Measurements from ENCODE around the gene C1orf167. TPM values are rescaled to one million over a fixed set of nuclear protein-coding genes. Genes with fewer than 3 reads are reported as not detected.

The C1orf167 gene
- total and polyA plus RNA-seq, 2 of the 8 experiments (the other 6 are each of a cell fraction or from before 2014, with no cell fraction given) = 0.70 to 1.3 TPM

DNA sequence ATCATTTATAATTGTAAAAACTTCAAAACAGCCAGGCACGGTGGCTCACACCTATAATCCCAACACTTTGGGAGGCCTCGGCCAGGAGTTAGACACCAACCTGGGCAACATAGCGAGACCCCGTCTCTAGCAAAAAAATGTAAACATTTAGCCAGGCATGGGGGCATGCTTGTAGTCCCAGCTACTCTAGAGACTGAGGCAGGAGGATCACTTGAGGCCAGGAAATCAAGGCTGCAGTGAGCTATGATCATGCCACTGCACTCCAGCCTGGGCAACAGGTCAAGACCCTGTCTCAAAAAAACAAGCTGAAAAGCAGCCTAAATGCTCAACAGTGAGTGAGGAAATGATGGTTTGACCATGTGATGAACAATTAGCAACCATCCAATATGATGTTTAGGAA lies 7.3 kb downstream of the C1orf167 start:
- no peak overlapping the region for H4K5ac ChIP-seq (ENCODE audit: insufficient read length, low read depth, low read length)
- H2BK5ac ChIP-seq (ENCODE audit: low read depth, low read length) = no peak overlapping the region
- no peaks in the 10 kb centered on the region for H3K4me1 ChIP-seq (replicated peaks in 1 of 4; ENCODE audit: control insufficient read depth in 3 of 4, insufficient read depth in 4 of 4, low read length in 3 of 4)
- no peaks in the 10 kb centered on the region for H3K9me3 ChIP-seq (ENCODE audit: insufficient read depth in 2 of 2, low read depth in 1 of 2, low read length in 1 of 2)
- H3K4me3 ChIP-seq (ENCODE audit: extremely low read depth in 1 of 4, insufficient read depth in 2 of 4, low read depth in 3 of 4, low read length in 4 of 4) = no peak overlapping the region
- H3K79me1 ChIP-seq (ENCODE audit: low read depth, low read length) = no peaks in the 10 kb centered on the region
- H3K14ac ChIP-seq (ENCODE audit: insufficient read length) = no peak overlapping the region
- H2BK12ac ChIP-seq (ENCODE audit: low read depth, low read length) = no peak overlapping the region
- TF ChIP-seq ASH2L (IDR thresholded peaks at IDR 0.05; ENCODE audit: low read length) (no peak), CTBP2 (IDR thresholded peaks at IDR 0.05; ENCODE audit: borderline replicate concordance, insufficient read depth, insufficient read length, low read length) (no peak)
- H3K18ac ChIP-seq (ENCODE audit: extremely low read depth, low read length) = no peak overlapping the region
- no peaks in the 10 kb centered on the region for H4K20me1 ChIP-seq (replicated peaks in 1 of 2; ENCODE audit: control insufficient read depth in 1 of 2, insufficient read depth in 2 of 2, low read length in 2 of 2)
- peaks cover 0 to 5% (median 0%) of the 10 kb centered on the region in 4 experiments; a peak in 4 of 7 replicates for H3K27me3 ChIP-seq (replicated peaks in 1 of 4; ENCODE audit: control insufficient read depth in 3 of 4, extremely low read depth in 1 of 4, insufficient read depth in 3 of 4, low read length in 3 of 4)
- H3K36me3 ChIP-seq (ENCODE audit: control insufficient read depth in 2 of 4, insufficient read depth in 4 of 4, low read length in 3 of 4) = no peaks in the 10 kb centered on the region
- H2AFZ ChIP-seq (ENCODE audit: low read length) = no peak overlapping the region
- no peak overlapping the region for H4K91ac ChIP-seq (replicated peaks; ENCODE audit: insufficient read length, low read length)
- H3K4ac ChIP-seq (replicated peaks; ENCODE audit: insufficient read length, low read depth, low read length) = no peak overlapping the region
- WGBS, 2 experiments (ENCODE audit: extremely low coverage in 1 of 2, insufficient coverage in 1 of 2, insufficient read length in 1 of 2, insufficient replicate concordance in 2 of 2, low coverage in 1 of 2, low lambda C conversion rate in 2 of 2, missing lambda C conversion rate in 1 of 2) = 91% methylated on average over 4 of the region's 4 CpGs; no CpG with 5 or more reads in 1 of the 2 experiments
- H3K23ac ChIP-seq (ENCODE audit: insufficient read length) = no peak overlapping the region
- H3K23me2 ChIP-seq (ENCODE audit: low read depth, low read length) = no peaks in the 10 kb centered on the region
- no peak overlapping the region for H3K4me2 ChIP-seq (ENCODE audit: insufficient read depth in 1 of 2, low read depth in 2 of 2, low read length in 2 of 2)
- no peak overlapping the region for H3K56ac ChIP-seq (replicated peaks; ENCODE audit: insufficient read length, low read depth, low read length)
- no peak overlapping the region for H2BK20ac ChIP-seq (ENCODE audit: low read length)
- no peak for DNase-seq (ENCODE audit: low read depth in 1 of 2, low spot score in 2 of 2)
- H4K8ac ChIP-seq (ENCODE audit: extremely low read depth, insufficient read depth, low read length) = no peak overlapping the region
- no peak overlapping the region for H2BK120ac ChIP-seq (replicated peaks; ENCODE audit: low read depth, low read length)
- no peak overlapping the region for H3K27ac ChIP-seq (ENCODE audit: low read depth, low read length)
- CTCF ChIA-PET (ENCODE audit: partially characterized antibody) = interaction anchor here (0.7 to 1.3 kb wide), 4 partner anchors 11 to 594 kb away, joined by 3 to 4 read pairs (median 3); no protein-coding TSS in a partner anchor
- FAIRE-seq = no peak
- H3K9ac ChIP-seq (replicated peaks in 1 of 4; ENCODE audit: extremely low read depth in 1 of 4, low read depth in 3 of 4, low read length in 3 of 4) = no peak overlapping the region
- POLR2A ChIA-PET (ENCODE audit: partially characterized antibody) = interaction anchor here (1.0 kb wide), 1 partner anchor 8 kb away, joined by 3 read pairs; no protein-coding TSS in a partner anchor
- H2AK5ac ChIP-seq (ENCODE audit: low read depth, low read length) = no peak overlapping the region
- no peaks in the 10 kb centered on the region for H3K79me2 ChIP-seq (ENCODE audit: control insufficient read depth in 1 of 2, insufficient read depth in 2 of 2, low read length in 2 of 2)
- no peak overlapping the region for H2BK15ac ChIP-seq (ENCODE audit: low read length)
